Kidney tubule cell (primary cell): ENCODE results near the gene TBX2.
"Not testable (repeated sequence)": the region's sequence is repeated elsewhere in the genome, so short reads cannot be mapped to it uniquely, and the experiment has no call there.

Experiments
- DNase-seq: peaks from one replicate; pipeline ENCODE4 v3.0.0-alpha.2; 2018; ENCODE audit warnings: low spot score

TBX2 gene

DNA sequence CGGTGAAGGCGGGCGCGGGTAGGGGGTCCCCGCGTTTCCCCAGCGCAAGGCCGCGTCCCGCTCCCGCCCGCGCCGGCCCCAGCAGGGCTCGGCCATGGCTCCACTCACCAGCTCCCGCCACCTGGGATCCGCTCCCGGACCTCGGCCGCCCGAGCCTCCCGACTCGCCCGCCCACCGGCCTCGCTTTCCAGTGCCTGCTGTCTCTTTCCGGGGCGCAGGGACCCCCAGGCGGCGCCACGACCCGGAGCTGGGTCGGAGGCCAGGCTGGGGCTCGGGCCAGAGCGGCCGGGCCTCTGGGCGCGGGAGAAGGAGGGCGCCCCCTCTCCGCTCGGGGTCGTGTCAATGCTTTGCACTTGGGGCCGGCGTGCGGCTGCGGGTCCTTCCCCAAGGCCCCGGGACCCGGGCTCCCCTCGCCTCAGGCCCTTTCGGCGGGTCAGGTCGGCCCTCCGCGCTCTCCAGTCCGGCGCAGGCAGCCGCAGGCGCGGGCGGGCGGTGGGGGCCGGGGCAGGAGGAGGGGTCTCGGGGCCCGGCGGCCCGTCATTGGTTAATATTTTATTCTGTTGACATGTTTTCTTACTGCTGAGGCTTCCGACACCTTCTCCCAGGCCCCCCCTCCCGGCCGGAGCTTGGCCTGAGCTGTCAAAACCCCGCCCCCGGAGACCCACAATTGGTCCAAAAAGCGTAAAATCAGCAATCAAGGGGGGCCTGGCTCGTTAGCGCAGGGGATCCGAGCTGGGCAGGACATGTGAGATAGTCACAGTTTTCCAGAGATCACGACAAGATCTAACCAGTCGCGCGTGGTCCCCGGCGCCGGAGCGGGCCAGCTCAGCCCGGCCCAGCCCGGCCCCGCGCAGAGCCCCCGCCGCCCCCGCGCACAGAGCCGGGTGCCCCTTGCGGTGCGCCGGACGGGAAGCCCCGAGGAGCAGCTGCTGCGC, at the start of gene TBX2:
Gene TBX2, plus strand, starts transcription at position 713 of the 935 bp plus-strand sequence. CDS start 334 bp downstream, outside the sequence.
- DNase-seq, result peak; percentile 89

DNA sequence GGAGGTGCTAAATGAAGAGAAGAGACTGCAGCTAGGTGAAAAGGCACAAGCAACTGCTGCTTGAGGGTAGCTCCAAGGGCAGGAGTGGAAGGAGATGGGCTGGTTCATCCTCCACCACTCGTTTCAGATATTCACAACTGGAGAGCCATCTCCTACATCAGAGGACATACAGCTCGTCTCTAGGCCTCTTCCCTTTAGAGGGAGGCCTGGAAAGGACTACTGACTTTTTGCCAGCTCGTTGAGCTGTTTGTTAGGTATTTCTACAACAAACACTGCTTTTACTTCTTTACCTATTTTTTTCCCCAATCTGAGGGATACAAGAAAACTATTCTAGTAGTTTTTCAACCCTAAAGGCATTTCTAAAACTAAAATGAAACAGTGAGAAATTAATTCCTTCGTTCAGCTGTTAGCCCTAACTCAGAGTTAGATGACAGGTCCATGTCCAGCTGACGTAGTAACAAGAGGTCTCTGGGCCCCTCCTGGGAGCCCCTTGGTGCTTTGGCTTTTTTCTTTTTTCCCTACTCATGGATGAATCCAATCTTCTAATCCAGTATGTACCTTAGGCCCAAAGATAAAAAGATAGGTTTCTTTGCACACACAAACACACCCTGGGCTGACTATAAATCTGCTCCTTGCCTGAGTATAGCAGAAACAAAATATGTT, 47.8 kb upstream of the TBX2 start:
- DNase-seq, result no peak

DNA sequence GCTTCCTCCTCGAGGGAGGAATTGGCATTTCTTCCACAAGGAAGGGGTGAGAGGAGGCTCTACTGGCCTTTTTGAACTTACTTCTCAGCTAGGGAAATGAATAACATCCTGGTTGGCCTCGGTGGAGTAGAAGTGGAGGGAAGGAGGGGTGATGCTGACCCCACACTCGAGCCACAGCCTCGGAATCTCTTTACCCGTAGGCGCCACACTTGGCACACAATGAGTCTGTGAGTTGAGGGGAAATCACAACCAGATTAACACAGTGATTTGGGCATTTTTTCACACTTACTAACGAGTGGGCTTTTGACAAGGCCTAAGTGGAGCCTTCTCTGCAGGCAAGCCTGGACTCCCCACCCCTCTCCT, 47.3 kb upstream of the TBX2 start:
- no peak for DNase-seq

DNA sequence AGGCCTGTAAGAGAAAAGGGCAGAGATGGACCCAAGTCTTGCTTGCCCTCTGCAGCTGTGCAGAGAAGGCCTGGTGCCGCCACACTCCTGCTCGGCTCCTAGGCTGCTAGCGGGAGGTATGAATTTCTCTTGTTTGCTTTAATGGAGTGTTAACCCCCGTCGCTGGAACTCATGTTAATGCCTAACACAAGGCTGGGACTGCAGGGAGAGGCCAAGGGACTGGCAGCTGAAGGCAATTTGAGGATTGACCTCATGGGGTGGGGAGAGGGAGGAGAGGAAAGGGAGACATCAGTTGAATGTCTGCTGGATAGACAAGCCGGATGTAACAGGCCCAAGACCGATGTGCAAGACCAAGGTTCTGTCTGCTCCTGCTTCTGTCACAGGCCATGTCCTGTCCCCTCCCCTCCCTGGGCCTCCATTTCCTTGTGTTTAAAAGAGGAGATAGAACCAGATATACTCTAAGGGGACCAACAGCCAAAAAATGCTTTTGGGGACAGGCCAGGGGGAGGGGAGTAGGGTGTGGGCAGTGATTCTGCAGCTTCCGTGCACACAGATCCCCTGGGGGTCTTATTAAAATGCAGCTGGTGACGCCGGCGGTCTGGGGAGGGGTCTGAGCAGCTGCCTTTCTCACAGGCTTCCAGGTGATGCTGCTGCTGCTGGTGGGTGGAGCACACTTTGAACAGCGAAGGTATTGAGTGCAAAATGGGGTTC, 46.7 kb upstream of the TBX2 start:
- DNase-seq, result no peak

DNA sequence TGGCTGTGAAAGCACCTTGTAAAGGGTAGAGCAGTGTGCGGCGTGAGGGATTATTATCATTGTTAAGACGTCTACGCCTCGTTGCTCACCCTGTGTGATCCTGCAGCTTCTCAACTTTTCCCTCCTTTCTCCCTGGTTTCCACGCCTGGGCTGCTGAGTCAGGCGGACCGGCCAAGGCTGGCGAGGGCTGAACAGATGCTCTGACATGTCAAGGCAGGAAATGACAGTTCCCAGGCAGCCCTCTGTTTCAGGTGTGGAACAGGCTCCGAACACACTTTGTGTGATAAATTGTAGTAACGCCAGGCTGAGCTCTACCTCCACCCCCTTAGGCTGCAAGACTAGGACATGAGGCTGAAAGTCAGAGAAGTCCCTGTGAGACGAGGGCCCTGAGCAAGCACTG, 46.0 kb upstream of the TBX2 start:
- no peak for DNase-seq

DNA sequence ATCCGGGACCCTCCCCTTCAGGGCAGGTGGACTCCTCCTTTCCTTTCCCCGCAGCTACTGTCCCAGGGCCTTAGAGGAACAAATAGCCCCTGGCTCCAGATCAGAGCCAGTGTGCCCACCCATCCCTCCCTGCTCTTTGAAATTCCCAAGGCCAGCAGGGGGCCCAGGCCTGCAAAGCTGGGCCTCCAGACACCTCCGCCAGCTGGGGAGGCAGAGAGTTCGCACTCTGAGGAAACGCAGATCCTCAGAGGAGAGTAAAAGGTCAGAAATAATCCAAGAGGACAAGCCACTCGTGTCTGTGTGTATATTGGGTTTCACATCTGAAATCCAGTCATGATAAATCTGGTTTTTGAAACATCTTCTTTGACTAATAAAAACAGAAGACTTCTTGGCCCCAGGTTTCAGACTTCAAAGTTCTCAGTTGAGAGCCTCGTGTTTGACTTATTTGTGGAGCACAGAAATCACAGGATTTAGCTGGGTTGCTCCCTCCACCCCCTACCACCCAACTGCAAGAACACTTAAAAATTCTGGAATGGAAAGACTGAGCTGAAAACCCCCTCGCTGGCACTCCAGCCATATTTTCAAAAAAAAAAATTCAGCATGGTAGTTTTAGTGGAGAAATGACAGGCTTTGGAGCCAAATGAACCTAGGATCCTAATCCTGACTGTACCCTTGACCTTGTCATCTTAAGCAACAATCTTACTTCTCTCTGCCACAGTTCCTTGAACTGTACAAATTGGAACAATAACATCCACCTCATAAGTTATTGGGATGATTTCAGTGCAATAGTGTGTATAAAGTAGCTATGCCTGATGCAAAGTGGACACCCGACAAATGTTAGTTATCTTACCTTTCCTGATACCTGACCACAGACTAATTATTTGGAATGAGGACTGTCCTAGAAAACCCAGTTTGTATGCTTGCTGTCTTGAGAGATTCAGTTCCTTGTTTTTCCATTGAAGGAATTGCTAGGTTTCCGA, 44.5 kb upstream of the TBX2 start:
- no peak for DNase-seq

DNA sequence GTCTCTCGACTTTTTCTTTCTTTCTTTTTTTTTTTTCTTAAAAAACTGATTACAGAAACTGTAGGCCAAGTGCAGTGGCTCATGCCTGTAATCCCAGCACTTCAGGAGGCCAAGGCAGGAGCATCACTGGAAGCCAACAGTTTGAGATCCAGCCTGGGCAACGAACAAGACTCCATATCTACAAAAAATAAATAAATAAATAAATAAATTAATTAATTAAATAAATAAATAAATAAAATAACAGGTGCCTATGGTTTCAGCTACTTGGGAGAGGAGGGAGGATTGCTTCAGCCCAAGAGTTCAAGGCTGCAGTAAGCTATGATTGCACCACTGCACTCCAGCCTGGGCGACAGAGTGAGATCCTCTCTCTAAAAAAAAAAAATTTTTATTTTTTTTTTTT, 42.6 kb upstream of the TBX2 start:
- not testable (repeated sequence) for DNase-seq

DNA sequence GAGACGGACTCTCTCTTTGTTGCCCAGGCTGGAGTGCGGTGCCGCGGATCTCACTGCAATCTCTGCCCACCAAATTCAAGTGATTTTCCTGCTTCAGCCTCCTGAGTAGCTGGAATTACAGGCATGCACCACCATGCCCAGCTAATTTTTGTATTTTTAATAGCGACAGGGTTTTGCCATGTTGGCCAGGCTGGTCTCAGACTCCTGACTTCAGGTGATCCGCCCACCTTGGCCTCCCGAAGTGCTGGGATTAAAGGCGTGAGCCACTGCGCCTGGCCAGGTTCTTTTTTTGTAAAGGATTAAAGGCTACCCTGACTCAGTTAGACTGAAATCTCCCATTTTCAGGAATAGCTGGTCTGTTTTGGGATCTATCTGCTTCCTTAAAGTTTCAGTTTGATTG, 40.1 kb upstream of the TBX2 start:
- not testable (repeated sequence) for DNase-seq

DNA sequence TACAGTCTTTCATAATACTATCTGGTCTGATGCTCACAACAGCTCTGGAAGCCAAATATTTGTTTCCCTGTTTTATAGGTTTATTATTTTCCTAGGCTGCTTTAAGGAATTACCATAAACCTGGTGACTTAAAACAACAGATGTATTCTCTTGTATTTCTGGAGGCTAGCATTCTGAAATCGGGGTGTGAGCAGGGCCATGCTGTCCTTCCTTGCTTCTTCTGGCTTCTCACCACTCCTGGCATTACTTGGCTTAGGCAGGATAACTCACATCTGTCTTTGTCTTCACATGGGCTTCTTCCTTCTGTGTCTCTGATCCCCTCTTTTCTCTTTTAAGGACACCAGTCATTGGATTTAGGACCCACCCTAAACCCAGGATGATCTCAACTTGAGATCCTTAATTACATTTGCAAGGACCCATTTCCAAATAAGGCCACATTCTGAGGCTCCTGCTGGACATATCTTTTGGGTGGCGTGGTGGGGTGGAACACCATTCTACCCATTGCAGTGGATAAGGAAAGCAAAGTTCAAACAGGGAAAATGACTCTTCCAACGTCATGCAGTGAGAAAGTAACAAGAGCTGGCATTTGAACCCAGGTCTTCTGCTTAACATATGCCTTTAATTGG, 39.2 kb upstream of the TBX2 start:
- no peak for DNase-seq

DNA sequence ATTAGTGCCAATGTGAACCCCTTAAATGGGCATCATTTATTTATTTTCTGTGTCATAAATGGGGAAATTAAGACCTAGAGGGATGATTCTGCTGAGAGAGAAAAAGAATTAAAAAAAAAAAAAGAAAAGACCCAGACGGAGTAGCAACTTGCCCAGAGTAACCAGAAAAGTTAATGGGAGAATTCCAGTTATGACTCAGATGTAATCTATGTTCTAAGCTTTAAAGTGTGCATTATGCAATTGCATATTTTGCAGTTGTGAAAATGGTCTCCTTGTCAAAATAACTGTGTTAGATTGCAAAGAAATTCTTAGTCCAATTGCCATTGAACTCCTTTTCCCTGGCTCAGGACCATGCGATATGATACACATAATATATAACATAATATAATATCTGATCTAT, 38.6 kb upstream of the TBX2 start:
- DNase-seq, result peak; percentile 5

DNA sequence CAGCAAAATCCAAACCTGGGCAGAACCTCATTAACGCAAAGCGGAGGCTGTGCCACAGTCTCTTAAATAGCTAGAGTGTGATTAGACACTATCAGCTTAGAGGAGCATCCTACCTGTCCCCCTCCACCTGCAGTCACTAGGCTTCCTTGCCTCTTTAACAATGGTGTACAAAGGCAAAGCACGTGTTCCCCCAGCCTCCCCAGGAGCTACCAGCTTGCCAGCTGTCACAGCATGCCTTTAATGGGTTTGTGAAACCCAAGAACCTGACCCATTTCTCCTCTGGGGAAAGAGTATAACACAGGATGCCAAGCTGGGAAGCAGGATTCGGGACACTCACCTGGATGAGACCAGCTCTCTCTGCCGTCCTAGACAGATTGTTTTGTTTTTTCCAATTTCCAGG, 37.2 kb upstream of the TBX2 start:
- no peak for DNase-seq

DNA sequence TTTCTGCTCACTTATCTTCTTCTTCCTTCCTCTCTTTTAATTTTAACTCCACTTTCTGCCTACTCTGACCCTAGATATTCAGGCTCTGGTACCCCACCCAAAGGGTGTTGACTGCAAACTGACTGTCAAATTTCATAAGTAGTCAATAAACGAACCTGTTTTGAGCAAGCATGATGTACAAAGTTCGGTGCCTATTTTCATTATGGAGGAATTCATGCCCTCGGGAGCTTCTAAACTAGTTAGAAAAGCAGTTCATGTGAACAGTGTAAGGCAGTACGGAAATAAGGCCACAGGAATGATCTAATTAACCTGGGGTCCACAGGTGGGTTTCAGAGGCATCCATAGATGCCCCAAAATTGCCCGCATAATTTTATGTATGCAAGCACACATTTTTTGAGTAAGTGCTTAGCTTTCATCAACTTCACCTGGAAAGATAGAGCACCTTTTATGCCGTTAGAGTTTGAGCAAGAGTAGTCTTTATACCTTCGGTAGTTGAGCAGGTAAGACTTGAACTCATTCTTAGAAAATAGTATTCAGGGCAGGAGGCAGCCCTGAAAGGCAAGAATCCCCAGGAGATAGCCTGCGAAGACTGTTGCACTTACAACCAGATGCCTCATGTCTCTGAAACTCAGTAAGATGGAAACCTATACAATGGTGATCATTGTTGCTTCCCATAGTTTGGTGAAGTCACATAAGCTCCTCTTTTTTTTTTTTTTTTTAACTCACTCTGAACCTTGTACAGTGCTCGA, 36.6 kb upstream of the TBX2 start:
- no peak for DNase-seq

DNA sequence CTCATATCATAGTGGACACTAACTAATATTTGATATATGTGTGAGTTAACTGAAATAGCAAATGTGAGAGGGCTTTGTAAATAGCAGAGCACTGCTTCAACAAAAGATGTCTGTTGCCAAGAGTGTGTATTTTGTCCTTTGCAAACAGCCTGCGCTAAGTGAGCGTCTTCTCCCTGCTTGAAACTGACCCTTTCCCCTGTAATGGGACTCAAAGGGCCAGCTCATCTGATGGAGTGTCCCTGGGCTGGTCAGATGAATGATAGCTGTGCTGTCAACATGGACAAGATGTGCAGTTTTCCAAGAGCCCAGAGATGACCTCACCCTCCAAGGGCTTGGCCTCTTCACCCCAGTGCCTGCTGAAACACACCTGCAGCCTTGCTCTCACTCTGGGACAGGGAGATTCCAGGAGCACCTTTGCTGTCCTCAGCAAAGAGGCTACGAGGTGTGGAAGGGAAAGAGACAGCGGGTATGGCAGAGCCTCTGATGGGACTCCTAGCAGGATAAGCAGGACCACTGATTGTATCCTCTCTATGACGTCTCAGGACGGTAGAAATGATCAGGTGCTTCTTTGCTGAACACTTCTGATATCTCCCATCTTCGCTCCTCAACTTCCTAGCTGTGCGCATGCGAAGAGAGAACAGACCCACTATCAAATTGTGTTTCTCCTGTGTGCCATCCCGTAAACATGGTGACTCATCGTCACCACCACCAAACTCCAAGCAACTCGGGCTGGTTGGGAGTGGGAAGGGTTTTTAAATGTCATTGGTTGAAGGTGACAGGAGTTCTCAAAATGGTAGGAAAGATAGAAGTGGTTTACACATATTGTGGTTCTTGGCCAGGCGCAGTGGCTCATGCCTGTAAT, 35.8 kb upstream of the TBX2 start:
- DNase-seq, result no peak

DNA sequence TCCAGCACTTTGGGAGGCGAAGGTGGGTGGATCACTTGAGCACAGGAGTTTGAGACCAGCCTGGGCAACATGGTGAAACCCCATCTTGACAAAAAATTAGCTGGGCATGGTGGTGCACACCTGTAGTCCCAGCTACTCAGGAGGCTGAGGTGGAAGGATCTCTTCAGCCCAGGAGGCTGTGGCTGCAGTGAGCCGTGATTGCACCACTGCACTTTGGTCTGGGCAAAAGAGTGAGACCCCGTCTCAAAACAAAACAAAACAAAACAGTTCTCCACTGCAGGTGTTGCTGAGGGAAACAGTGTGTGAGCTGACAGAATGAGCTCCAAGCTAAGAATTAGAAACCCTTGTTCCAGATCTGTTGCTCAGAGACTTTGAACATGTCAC, 35.2 kb upstream of the TBX2 start:
- DNase-seq, result no peak

DNA sequence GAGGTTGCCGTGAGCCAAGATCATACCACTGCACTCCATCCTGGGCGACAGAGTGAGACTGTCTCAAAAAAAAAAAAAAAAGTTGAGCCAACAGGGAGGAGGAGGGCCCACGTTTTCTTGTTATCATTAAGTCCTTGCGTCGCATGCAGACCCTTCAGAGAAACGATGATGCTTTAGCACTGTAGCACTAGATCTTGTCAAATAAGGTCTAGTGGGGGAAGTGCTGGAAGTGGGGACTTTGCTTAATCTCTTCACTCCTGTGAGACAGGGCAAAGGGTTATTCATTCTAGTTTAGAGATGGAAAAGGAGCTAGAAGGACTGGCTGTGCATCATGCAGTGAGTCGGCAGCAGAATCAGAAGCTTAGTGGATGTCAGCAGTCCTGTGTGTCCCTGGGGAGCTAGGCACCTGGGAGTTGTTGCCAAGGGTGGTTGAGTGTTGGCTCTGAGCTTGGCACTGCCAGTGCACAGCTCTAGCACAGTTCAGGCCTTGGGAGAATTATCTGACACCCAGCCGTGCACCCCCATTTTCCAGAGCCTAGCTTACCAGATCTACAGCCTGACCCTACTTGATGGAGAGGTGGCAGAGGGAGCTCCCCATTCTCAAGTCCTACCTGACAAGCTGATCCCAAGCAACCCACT, 33.4 kb upstream of the TBX2 start:
- DNase-seq, result no peak

DNA sequence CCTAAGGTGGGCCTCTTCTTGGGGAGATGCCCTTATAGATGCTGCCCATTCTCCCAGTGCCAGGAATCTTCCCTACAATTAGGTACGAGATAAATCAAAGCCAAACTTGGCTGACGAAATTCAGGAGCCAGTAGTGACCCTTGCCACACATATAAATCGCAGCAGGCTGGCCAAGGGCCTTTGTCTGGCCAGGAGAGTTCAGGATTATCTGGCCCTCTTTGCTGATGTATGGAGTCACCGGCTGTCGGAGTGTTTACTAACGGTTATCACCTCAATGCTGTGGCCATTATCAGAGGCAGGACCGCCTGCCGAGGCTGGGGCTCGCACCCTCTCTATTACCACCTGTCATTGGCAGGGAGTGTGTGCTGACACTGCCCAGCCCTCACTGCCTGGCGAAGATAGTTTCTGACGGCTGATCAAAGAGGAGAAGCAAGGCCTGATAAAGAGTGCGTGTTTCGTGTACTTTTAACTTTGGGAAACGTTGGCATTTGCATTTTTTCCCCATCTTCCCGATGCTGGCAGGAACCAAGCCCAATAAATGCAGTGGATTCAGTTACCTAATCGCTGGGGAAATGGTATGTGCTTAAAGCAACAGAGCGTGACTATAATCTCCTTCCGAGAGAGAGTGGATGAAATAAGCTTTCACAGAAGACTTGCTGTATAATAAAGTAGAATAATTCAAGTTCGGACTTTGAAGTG, 32.8 kb upstream of the TBX2 start:
- DNase-seq, result no peak

DNA sequence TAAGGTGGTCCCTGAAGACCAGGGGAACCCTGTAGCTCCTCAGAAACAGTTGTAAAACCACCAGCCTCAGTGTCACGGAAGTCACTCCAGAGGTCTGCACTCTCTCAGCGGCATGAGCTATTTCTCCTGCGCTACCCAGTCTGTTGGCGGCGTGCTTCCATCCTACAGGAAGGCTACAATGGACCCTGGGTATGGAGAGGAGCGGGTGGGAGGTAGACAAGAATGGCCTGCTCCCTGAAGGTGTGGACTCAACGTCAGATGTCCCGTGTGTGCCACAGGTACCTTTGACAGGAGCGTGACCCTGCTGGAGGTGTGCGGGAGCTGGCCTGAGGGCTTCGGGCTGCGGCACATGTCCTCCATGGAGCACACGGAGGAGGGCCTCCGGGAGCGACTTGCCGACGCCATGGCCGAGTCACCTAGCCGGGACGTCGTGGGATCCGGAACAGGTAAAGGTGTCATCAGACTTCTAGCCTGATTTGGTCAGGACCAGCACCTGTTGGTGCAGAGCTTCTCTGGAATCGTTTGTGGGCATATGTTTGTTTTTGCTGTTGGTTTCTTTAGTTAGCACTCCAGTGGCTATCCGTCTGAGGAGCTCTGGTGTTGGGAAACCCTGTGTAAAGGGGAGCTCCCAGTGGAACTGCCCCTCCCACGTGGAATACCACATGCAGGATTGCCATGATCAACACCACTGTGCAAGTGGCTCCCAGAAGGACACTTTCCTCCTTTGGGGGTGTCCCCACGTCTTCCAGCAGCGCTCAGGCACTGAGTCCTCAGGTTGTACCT, 31.4 kb upstream of the TBX2 start:
- DNase-seq, result no peak
